ENCODE measurements around the gene ALDH18A1.
"Not testable (repeated sequence)": the region's sequence is repeated elsewhere in the genome, so short reads cannot be mapped to it uniquely, and the experiment has no call there.

The ALDH18A1 gene

DNA sequence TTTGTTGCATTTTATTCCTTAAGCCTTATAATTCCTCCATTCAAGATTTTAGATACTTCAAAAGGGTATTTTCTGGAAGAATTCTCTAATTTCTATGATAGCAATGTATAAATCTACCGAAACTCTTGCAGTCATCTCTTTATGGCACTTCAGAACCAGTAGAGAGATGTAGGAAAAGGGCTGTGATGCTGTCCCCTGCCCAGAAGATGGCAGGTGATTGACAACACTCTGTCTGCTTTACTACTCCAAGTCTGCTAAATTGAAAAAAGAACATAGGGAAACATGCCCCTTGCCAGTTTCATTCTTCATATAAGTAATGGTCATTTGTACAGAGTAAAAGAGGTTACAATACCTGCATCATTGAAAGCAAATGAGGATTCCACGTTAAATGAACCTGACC lies 32.1 kb upstream of the ALDH18A1 start:
- no peak for DNase-seq (ENCODE audit: low read depth, low spot score)
- H3K9me3 ChIP-seq (ENCODE audit: low read depth, low read length), result no peaks in the 10 kb centered on the region
- TF ChIP-seq EZH2 (IDR thresholded peaks at IDR 0.05) (no peak), FOXP2 (optimal IDR thresholded peaks at IDR 0.05; ENCODE audit: control extremely low read depth, extremely low read length, insufficient read depth) (no peak), POLR2AphosphoS5 (IDR thresholded peaks at IDR 0.05; ENCODE audit: borderline replicate concordance, low read depth, low read length) (no peak)
- H3K9ac ChIP-seq (ENCODE audit: insufficient read length), result no peak overlapping the region
- no peak overlapping the region for H3K27ac ChIP-seq
- no peak overlapping the region for H3K4me3 ChIP-seq
- peaks cover 14% of the 10 kb centered on the region; the same call in 1 of the 2 replicates for H3K36me3 ChIP-seq (ENCODE audit: insufficient read depth, low read length)

DNA sequence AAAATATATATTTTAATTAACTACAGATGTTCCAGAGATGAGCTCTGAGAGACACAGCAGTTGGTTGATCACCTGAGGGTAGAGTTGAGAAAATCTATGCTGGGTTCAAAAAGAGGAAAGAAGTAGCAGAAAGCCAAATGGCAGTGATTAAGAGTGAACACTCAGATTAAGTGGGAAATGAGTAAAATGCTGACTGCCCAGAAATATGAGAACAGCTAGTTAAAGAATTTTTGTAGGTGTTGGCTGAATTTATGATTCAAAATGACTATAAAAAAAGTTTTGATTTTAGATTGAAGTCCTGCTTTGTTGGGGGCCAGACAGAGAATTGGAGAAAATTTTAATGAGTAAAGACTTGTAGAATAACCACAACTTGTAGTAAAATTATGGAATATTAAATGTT lies 27.5 kb upstream of the ALDH18A1 start:
- no peak for DNase-seq (ENCODE audit: low read depth, low spot score)
- no peaks in the 10 kb centered on the region for H3K9me3 ChIP-seq (ENCODE audit: low read depth, low read length)
- H3K9ac ChIP-seq (ENCODE audit: insufficient read length), result peak overlapping the region; percentile 15
- peaks cover 23% of the 10 kb centered on the region for H3K36me3 ChIP-seq (ENCODE audit: insufficient read depth, low read length)
- H3K4me3 ChIP-seq, result no peak overlapping the region
- TF ChIP-seq EZH2 (IDR thresholded peaks at IDR 0.05), result no peak
- no peak for TF ChIP-seq POLR2AphosphoS5 (IDR thresholded peaks at IDR 0.05; ENCODE audit: borderline replicate concordance, low read depth, low read length)
- no peak for TF ChIP-seq FOXP2 (optimal IDR thresholded peaks at IDR 0.05; ENCODE audit: control extremely low read depth, extremely low read length, insufficient read depth)
- peak overlapping the region; percentile 89 for H3K27ac ChIP-seq

DNA sequence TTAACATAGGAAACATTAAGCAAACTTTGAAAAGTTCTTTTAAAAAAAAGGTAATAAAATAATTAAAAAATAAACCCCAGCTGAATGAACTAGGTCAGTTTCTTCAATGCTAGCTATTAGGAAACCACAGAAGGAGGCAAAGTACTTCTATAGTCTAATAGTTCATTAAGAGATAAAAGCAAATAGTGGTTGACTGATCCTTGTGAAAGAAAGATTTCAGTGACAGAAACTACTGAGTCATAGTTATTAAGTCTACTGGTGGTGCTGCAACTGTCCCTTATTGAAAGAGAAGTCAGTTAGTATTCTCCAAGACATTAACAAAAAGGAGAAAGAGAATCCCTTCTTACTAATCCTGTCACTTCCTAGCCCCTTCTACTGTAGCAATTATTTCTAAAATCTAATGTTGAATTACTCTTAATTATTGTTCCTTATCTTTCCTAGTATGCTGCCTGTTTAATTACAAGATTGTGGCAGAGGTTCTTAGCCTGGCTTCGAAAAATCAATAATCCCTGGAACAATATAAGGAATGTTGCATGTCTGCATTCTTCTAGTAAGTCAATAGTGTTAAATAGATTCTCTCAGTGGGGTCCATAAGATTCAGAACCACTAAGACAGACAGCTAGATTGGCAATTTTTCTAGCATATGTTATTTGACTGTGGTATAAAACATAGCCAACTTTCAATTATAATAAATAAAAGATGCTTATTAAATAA lies 19.0 kb upstream of the ALDH18A1 start:
- Histone ChIP-seq H3K27ac (no peak overlapping the region), H3K9ac (ENCODE audit: insufficient read length) (no peak overlapping the region), H3K9me3 (ENCODE audit: low read depth, low read length) (no peaks in the 10 kb centered on the region), H3K36me3 (ENCODE audit: insufficient read depth, low read length) (peaks cover 10% of the 10 kb centered on the region; the same call in 1 of the 2 replicates), H3K4me3 (no peak overlapping the region)
- no peak for DNase-seq (ENCODE audit: low read depth, low spot score)
- TF ChIP-seq EZH2 (IDR thresholded peaks at IDR 0.05), result no peak
- TF ChIP-seq FOXP2 (optimal IDR thresholded peaks at IDR 0.05; ENCODE audit: control extremely low read depth, extremely low read length, insufficient read depth), result no peak
- no peak for TF ChIP-seq POLR2AphosphoS5 (IDR thresholded peaks at IDR 0.05; ENCODE audit: borderline replicate concordance, low read depth, low read length)

DNA sequence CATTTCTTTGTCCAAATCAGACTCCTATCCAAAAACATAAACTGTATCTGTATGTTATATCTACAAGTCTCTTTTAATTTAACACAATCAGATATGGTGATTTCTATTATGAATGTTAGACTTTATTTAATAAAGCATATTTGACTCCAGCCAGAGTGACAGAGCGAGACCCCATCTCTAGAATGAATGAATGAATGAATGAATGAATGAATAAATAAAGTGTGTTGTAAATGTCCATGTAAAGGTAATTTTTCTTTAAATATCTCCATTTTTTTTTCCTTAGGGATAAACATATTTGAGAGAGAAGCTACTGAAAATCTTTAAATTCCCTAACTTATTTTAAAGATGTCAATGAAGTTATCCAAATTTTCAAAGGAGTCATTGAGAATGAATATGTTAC lies 18.1 kb upstream of the ALDH18A1 start:
- peaks cover 3% of the 10 kb centered on the region; the same call in 1 of the 2 replicates for H3K36me3 ChIP-seq (ENCODE audit: insufficient read depth, low read length)
- no peak for TF ChIP-seq FOXP2 (optimal IDR thresholded peaks at IDR 0.05; ENCODE audit: control extremely low read depth, extremely low read length, insufficient read depth)
- no peak for TF ChIP-seq POLR2AphosphoS5 (IDR thresholded peaks at IDR 0.05; ENCODE audit: borderline replicate concordance, low read depth, low read length)
- TF ChIP-seq EZH2 (IDR thresholded peaks at IDR 0.05), result no peak
- H3K27ac ChIP-seq, result no peak overlapping the region
- no peak for DNase-seq (ENCODE audit: low read depth, low spot score)
- H3K9me3 ChIP-seq (ENCODE audit: low read depth, low read length), result no peaks in the 10 kb centered on the region
- no peak overlapping the region for H3K9ac ChIP-seq (ENCODE audit: insufficient read length)
- H3K4me3 ChIP-seq, result no peak overlapping the region

DNA sequence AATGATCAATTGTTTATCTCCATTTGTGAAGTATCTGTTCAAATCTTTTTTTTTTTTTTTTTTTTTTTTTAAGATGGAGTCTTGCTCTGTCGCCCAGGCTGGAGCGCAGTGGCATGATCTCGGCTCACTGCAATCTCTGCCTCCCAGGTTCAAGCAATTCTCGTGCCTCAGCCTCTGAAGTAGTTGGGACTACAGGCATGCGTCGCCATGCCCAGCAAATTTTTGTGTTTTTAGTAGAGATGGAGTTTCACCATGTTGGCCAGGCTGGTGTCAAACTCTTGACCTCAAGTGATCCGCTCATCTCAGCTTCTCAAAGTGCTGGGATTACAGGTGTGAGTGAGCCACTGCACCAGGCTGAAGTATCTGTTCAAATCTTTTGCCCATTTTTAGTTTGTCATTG lies 16.1 kb upstream of the ALDH18A1 start:
- not testable (repeated sequence) for H3K4me3 ChIP-seq; H3K9ac ChIP-seq (ENCODE audit: insufficient read length); H3K9me3 ChIP-seq (ENCODE audit: low read depth, low read length); H3K36me3 ChIP-seq (ENCODE audit: insufficient read depth, low read length); DNase-seq (ENCODE audit: low read depth, low spot score); H3K27ac ChIP-seq

DNA sequence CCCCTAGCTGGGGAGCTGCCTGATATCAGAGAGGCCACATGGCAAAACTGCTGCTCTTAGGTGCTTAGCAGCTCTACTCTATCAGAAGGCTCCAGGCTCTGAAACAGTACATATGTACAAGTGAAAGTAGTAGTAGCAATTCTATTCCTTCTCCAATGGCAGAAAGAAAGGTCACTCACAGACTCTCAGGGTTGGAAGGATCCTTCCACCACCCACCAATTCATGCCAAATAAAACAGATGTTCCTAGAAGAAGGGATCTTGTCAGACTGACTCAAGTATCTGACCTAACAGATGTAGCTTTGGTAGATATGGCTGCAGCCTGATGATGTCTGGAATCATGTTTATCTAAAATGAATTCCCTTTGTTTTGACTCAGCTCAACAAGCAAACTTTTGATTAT lies 8.0 kb upstream of the ALDH18A1 start:
- H3K36me3 ChIP-seq (ENCODE audit: insufficient read depth, low read length), result no peaks in the 10 kb centered on the region; the same call in 1 of the 2 replicates
- no peaks in the 10 kb centered on the region for H3K9me3 ChIP-seq (ENCODE audit: low read depth, low read length)
- no peak overlapping the region for H3K9ac ChIP-seq (ENCODE audit: insufficient read length)
- no peak overlapping the region for H3K4me3 ChIP-seq
- DNase-seq (ENCODE audit: low read depth, low spot score), result no peak
- H3K27ac ChIP-seq, result no peak overlapping the region
- TF ChIP-seq EZH2 (IDR thresholded peaks at IDR 0.05) (no peak), FOXP2 (optimal IDR thresholded peaks at IDR 0.05; ENCODE audit: control extremely low read depth, extremely low read length, insufficient read depth) (no peak), POLR2AphosphoS5 (IDR thresholded peaks at IDR 0.05; ENCODE audit: borderline replicate concordance, low read depth, low read length) (no peak)

DNA sequence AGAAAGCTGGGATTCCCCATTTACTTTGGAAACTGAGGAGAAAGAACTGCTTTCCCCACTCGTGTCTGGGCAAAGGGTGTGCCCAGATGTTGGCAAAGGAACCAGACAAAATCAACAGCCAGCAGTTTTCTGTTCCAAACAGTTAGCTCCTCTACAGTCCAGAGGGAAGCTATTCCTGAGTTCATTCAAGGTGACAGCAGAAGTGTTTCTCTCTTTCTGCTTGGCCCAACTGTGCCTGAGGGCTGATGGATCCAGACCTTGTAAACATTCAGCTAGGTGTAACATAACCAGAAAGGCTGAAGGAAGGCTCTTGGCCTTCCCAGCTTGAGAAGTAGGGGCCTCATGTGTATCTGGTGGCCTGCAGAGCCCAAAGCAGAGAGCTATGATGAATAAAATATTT lies 7.0 kb upstream of the ALDH18A1 start:
- no peak overlapping the region for H3K4me3 ChIP-seq
- DNase-seq (ENCODE audit: low read depth, low spot score), result no peak
- no peaks in the 10 kb centered on the region; the same call in 1 of the 2 replicates for H3K36me3 ChIP-seq (ENCODE audit: insufficient read depth, low read length)
- no peak overlapping the region for H3K27ac ChIP-seq
- no peak overlapping the region for H3K9ac ChIP-seq (ENCODE audit: insufficient read length)
- TF ChIP-seq POLR2AphosphoS5 (IDR thresholded peaks at IDR 0.05; ENCODE audit: borderline replicate concordance, low read depth, low read length) (no peak), EZH2 (IDR thresholded peaks at IDR 0.05) (no peak), FOXP2 (optimal IDR thresholded peaks at IDR 0.05; ENCODE audit: control extremely low read depth, extremely low read length, insufficient read depth) (no peak)
- H3K9me3 ChIP-seq (ENCODE audit: low read depth, low read length), result no peaks in the 10 kb centered on the region

DNA sequence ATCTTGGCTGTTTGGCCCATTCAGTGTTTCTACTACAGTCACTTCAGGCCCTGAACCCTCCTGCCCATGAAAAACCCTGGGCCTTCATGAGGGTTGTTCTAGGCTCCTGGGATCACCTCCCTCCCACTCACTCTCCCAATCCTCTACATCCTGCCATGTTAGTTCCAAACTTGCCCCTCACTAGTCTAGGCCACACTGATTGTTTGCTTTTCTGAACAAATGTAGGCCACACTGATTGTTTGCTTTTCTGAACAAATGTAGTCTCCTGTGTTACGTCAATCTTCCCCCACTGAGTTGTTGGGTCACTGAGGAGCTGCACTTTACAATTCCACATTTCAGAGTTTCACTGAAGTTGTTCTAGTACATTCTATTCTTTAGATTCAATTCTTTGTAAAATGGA lies 5.3 kb upstream of the ALDH18A1 start:
- no peak overlapping the region for H3K27ac ChIP-seq
- no peak for TF ChIP-seq POLR2AphosphoS5 (IDR thresholded peaks at IDR 0.05; ENCODE audit: borderline replicate concordance, low read depth, low read length)
- no peak for TF ChIP-seq FOXP2 (optimal IDR thresholded peaks at IDR 0.05; ENCODE audit: control extremely low read depth, extremely low read length, insufficient read depth)
- no peak for TF ChIP-seq EZH2 (IDR thresholded peaks at IDR 0.05)
- H3K36me3 ChIP-seq (ENCODE audit: insufficient read depth, low read length), result no peaks in the 10 kb centered on the region; the same call in 1 of the 2 replicates
- no peak overlapping the region for H3K4me3 ChIP-seq
- no peak overlapping the region for H3K9ac ChIP-seq (ENCODE audit: insufficient read length)
- H3K9me3 ChIP-seq (ENCODE audit: low read depth, low read length), result no peaks in the 10 kb centered on the region
- no peak for DNase-seq (ENCODE audit: low read depth, low spot score)

DNA sequence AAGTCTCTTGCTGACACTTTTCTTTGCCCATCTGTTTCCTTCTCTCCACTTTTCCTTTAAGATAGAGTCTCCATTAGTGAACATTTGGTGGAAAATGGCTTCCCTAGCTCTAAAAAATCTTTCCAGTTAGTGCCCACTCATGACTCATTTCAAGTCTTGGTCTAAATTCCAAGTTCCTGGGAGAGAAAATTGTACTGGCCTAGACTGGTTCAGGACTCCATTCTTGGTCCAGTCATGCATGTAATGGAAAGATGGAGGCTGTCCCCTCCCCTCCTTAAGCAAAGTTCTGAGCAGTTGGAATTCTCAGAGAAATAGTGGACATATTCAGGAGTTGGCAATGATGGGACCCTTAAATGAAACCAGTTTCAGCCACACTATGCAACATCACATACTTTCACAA lies 3.8 kb upstream of the ALDH18A1 start:
- H3K9me3 ChIP-seq (ENCODE audit: low read depth, low read length), result no peaks in the 10 kb centered on the region
- no peaks in the 10 kb centered on the region; the same call in 1 of the 2 replicates for H3K36me3 ChIP-seq (ENCODE audit: insufficient read depth, low read length)
- no peak overlapping the region for H3K9ac ChIP-seq (ENCODE audit: insufficient read length)
- no peak for TF ChIP-seq EZH2 (IDR thresholded peaks at IDR 0.05)
- no peak for TF ChIP-seq FOXP2 (optimal IDR thresholded peaks at IDR 0.05; ENCODE audit: control extremely low read depth, extremely low read length, insufficient read depth)
- TF ChIP-seq POLR2AphosphoS5 (IDR thresholded peaks at IDR 0.05; ENCODE audit: borderline replicate concordance, low read depth, low read length), result no peak
- H3K4me3 ChIP-seq, result no peak overlapping the region
- H3K27ac ChIP-seq, result no peak overlapping the region
- DNase-seq (ENCODE audit: low read depth, low spot score), result no peak

Measured in SK-N-MC (cell line).